ENCODE results near the gene SLIT1. TPM values are rescaled to one million over a fixed set of nuclear protein-coding genes. Genes with fewer than 3 reads are reported as not detected.

Gene SLIT1
- total RNA-seq, 1 experiment from 2014 or later = not detected

GRCh38 chr10:97013568-97013967 is 172.2 kb downstream of the SLIT1 start:
- intact Hi-C loops (cut with micrococcal nuclease) = no loop called here
- no peak for TF ChIP-seq CTCF (IDR thresholded peaks at IDR 0.05; ENCODE audit: unreplicated experiment)
- no peaks in the 10 kb centered on the region for H3K36me3 Mint-ChIP-seq (ENCODE audit: insufficient read depth, unreplicated experiment)
- H3K27ac Mint-ChIP-seq (ENCODE audit: low read depth, unreplicated experiment) = no peak overlapping the region
- POLR2A ChIA-PET = no interaction called here
- CTCF ChIA-PET = interaction anchor here (0.5 to 2.3 kb wide), 4 partner anchors 12 to 642 kb away, joined by 3 to 10 read pairs (median 5); no protein-coding TSS in a partner anchor
- no peaks in the 10 kb centered on the region for H3K4me1 Mint-ChIP-seq (ENCODE audit: insufficient read depth, unreplicated experiment)
- no peak for DNase-seq (ENCODE audit: unreplicated experiment)
- no peak overlapping the region for H3K4me3 Mint-ChIP-seq (ENCODE audit: unreplicated experiment)
- H3K9me3 Mint-ChIP-seq (ENCODE audit: unreplicated experiment) = no peaks in the 10 kb centered on the region
- peaks cover 11% of the 10 kb centered on the region for H3K27me3 Mint-ChIP-seq (ENCODE audit: insufficient read depth, unreplicated experiment)
- no TSS peak for BruUV-seq (replicated peaks)

DNA sequence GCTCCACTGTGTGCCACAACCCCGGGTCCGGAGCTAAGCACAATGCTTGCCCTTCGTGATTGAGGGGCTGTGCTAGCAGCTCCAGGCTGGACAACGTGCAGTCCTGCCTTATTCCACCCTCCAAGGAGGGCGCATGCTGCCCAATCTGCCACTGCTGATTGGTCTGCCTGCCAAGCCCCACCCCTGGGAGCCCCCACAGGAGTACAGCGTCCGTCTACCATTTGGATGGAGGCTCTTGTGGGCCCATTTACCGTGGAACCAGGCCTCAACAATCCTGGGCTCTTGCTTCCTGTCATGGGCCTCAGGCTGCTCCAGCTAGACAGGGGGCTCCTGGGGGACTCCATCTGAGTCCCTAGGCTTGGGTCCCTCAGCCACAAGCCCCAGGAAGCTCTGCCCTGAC is 173.3 kb downstream of the SLIT1 start:
- H3K4me1 Mint-ChIP-seq (ENCODE audit: insufficient read depth, unreplicated experiment) = no peaks in the 10 kb centered on the region
- no peaks in the 10 kb centered on the region for H3K9me3 Mint-ChIP-seq (ENCODE audit: unreplicated experiment)
- peaks cover 11% of the 10 kb centered on the region for H3K27me3 Mint-ChIP-seq (ENCODE audit: insufficient read depth, unreplicated experiment)
- ChIA-PET POLR2A (no interaction called here), CTCF (interaction anchor here (0.6 to 2.3 kb wide), 8 partner anchors 12 to 405 kb away, joined by 3 to 10 read pairs (median 4); no protein-coding TSS in a partner anchor)
- no TSS peak for BruUV-seq (replicated peaks)
- no peak overlapping the region for H3K4me3 Mint-ChIP-seq (ENCODE audit: unreplicated experiment)
- no peaks in the 10 kb centered on the region for H3K36me3 Mint-ChIP-seq (ENCODE audit: insufficient read depth, unreplicated experiment)
- no peak for DNase-seq (ENCODE audit: unreplicated experiment)
- H3K27ac Mint-ChIP-seq (ENCODE audit: low read depth, unreplicated experiment) = no peak overlapping the region
- no peak for TF ChIP-seq CTCF (IDR thresholded peaks at IDR 0.05; ENCODE audit: unreplicated experiment)
- intact Hi-C loops (cut with micrococcal nuclease) = no loop called here

DNA sequence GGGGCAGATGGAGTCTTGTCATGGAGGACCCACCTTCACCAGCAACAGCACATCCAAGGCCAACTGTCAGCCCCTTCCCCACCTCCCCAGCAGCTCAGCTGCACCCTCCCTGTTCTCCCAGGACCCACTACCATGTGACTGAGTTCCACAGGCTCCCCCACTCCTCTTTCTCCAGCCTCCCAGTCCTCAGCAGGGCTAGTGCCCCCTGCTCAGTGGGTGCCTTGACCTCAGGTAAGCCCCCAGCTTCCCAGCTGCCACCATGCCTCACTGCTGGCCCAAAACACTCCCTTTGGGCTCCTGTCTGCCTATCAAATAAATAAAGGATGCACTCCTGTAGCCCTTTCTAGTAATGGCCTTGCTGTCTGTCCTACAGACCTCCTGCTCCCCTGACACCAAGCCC is 174.4 kb downstream of the SLIT1 start:
- POLR2A ChIA-PET = no interaction called here
- CTCF ChIA-PET = interaction anchor here (1.4 to 1.7 kb wide), 2 partner anchors 27 to 199 kb away, joined by 7 to 8 read pairs; no protein-coding TSS in a partner anchor
- TF ChIP-seq CTCF (IDR thresholded peaks at IDR 0.05; ENCODE audit: unreplicated experiment) = no peak
- H3K9me3 Mint-ChIP-seq (ENCODE audit: unreplicated experiment) = no peaks in the 10 kb centered on the region
- no peak for DNase-seq (ENCODE audit: unreplicated experiment)
- H3K4me3 Mint-ChIP-seq (ENCODE audit: unreplicated experiment) = no peak overlapping the region
- no TSS peak for BruUV-seq (replicated peaks)
- peaks cover 11% of the 10 kb centered on the region for H3K27me3 Mint-ChIP-seq (ENCODE audit: insufficient read depth, unreplicated experiment)
- no peaks in the 10 kb centered on the region for H3K4me1 Mint-ChIP-seq (ENCODE audit: insufficient read depth, unreplicated experiment)
- intact Hi-C loops (cut with micrococcal nuclease) = no loop called here
- H3K27ac Mint-ChIP-seq (ENCODE audit: low read depth, unreplicated experiment) = no peak overlapping the region
- no peaks in the 10 kb centered on the region for H3K36me3 Mint-ChIP-seq (ENCODE audit: insufficient read depth, unreplicated experiment)

- Mint-ChIP-seq H3K36me3 (ENCODE audit: insufficient read depth, unreplicated experiment) (no peaks in the 10 kb centered on the region), H3K27ac (ENCODE audit: low read depth, unreplicated experiment) (no peak overlapping the region), H3K4me1 (ENCODE audit: insufficient read depth, unreplicated experiment) (no peaks in the 10 kb centered on the region), H3K27me3 (ENCODE audit: insufficient read depth, unreplicated experiment) (peaks cover 11% of the 10 kb centered on the region), H3K4me3 (ENCODE audit: unreplicated experiment) (no peak overlapping the region), H3K9me3 (ENCODE audit: unreplicated experiment) (no peaks in the 10 kb centered on the region)
- ChIA-PET CTCF (interaction anchor here (0.6 to 1.2 kb wide), 2 partner anchors 27 to 224 kb away, joined by 3 read pairs; no protein-coding TSS in a partner anchor), POLR2A (no interaction called here)
- intact Hi-C loops (cut with micrococcal nuclease) = no loop called here
- TF ChIP-seq CTCF (IDR thresholded peaks at IDR 0.05; ENCODE audit: unreplicated experiment) = no peak
- DNase-seq (ENCODE audit: unreplicated experiment) = no peak
- BruUV-seq (replicated peaks) = no TSS peak
Observed at GRCh38 chr10:97010695-97011206, 175.0 kb downstream of the SLIT1 start.

Measured in MCF 10A (cell line).